Smooth muscle cell (in vitro differentiated cells): ENCODE data around the gene SIRPB2. TPM values are rescaled to one million over a fixed set of nuclear protein-coding genes. Genes with fewer than 3 reads are reported as not detected.

ENCODE experiments used
- DNase-seq: peaks from one replicate; lab custom pipeline; 2025; ENCODE audit not compliant: unreplicated experiment; lab: John Stamatoyannopoulos, UW
- H2AFZ ChIP-seq: fragments of 200-600 bp; sonication (generic); 2 replicates; pipeline ENCODE4 v1.6.0; 2016; ENCODE audit warnings: antibody characterized with exemption, low read depth, mild to moderate bottlenecking
- H3F3A ChIP-seq: fragments of 200-600 bp; sonication (generic); 2 replicates; pipeline ENCODE4 v1.6.0; 2017; ENCODE audit warnings: antibody characterized with exemption, low read depth
- H3K27ac ChIP-seq: fragments of 200-600 bp; sonication (generic); 2 replicates; pipeline ENCODE4 v1.5.1; 2016; ENCODE audit warnings: low read depth, mild to moderate bottlenecking
- H3K27me3 ChIP-seq: fragments of 200-600 bp; sonication (generic); 2 replicates; pipeline ENCODE4 v1.6.1; 2016; ENCODE audit warnings: low read depth, mild to moderate bottlenecking
- H3K36me3 ChIP-seq: fragments of 200-600 bp; sonication (generic); 2 replicates; pipeline ENCODE4 v1.5.1; 2016; ENCODE audit warnings: low read depth
- H3K4me1 ChIP-seq: fragments of 200-600 bp; sonication (generic); 2 replicates; pipeline ENCODE4 v1.5.1; 2016; ENCODE audit warnings: low read depth
- H3K4me2 ChIP-seq: fragments of 200-600 bp; sonication (generic); 2 replicates; pipeline ENCODE4 v1.6.0; 2016; ENCODE audit warnings: mild to moderate bottlenecking
- H3K4me3 ChIP-seq: fragments of 200-600 bp; sonication (generic); 2 replicates; pipeline ENCODE4 v1.5.1; 2016; ENCODE audit warnings: mild to moderate bottlenecking
- H3K79me2 ChIP-seq: fragments of 200-600 bp; sonication (generic); 2 replicates; pipeline ENCODE4 v1.6.0; 2016; ENCODE audit warnings: low read depth, mild to moderate bottlenecking
- H3K9ac ChIP-seq: fragments of 200-600 bp; sonication (generic); 2 replicates; pipeline ENCODE4 v1.6.0; 2016; ENCODE audit warnings: low read depth
- H3K9me3 ChIP-seq: fragments of 200-600 bp; sonication (generic); replicated peaks from 2 replicates; pipeline ENCODE4 v1.5.1; 2016; ENCODE audit warnings: low read depth
- H4K20me1 ChIP-seq: fragments of 200-600 bp; sonication (generic); 2 replicates; pipeline ENCODE4 v1.6.0; 2016; ENCODE audit warnings: low read depth
- WGBS: methylation state at CpG from one replicate; pipeline ENCODE4 v1.1.7; 2016; ENCODE audit warnings: low lambda C conversion rate; 5-methylcytosine and 5-hydroxymethylcytosine counted together
- polyA plus RNA-seq: library from polyadenylated mRNA; unstranded; fragments of >200 nt; fragmentation: Nextera tagmentation; extraction: Ambion mirVana; gene quantifications from 2 replicates; pipeline ENCODE4 v1.2.1, GENCODE V29; 2016
- total RNA-seq: library from RNA; depleted of rRNA; stranded (reverse); fragments of >200 nt; gene quantifications from 2 replicates; pipeline ENCODE4 v1.2.3, GENCODE V29; 2014
- TF ChIP-seq, protein P1 (sequence below): fragments of 200-600 bp; sonication (generic); IDR thresholded peaks from 2 replicates; pipeline ENCODE4 v1.5.1; 2017; ENCODE audit warnings: borderline replicate concordance, mild to moderate bottlenecking, antibody characterized with exemption; ENCODE audit not compliant: insufficient read depth, poor library complexity, severe bottlenecking

SIRPB2 gene
- total and polyA plus RNA-seq, 2 experiments from 2014 or later = not detected

DNA sequence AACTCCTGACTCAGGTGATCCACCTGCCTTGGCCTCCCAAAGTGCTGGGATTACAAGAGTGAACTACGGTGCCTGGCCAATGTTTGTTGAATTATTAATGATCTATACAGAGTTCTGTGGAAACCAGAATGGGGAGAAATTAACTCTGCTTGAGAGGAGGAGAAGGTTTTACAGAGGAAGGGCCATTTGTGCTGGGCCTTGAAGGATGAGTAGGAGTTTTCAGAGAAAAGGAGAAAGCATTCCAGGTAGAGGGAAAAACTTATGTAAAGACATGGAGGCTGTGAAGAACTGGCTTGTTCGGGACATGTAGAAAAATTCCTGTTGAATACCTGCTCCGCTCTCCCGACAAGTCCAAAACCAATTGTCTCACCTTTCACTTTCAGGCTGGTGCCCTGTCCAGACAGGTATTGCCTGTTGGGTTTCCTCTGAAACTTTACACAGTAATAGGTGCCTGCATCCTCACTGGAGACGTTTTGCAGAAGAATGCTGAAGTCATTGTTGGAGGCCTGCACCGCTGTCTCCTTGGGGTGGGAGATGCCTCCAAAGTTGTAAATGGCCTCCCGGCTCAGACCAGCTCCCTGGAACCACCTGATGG is 13.2 kb downstream of the SIRPB2 start:
- TF ChIP-seq, protein P1, sequence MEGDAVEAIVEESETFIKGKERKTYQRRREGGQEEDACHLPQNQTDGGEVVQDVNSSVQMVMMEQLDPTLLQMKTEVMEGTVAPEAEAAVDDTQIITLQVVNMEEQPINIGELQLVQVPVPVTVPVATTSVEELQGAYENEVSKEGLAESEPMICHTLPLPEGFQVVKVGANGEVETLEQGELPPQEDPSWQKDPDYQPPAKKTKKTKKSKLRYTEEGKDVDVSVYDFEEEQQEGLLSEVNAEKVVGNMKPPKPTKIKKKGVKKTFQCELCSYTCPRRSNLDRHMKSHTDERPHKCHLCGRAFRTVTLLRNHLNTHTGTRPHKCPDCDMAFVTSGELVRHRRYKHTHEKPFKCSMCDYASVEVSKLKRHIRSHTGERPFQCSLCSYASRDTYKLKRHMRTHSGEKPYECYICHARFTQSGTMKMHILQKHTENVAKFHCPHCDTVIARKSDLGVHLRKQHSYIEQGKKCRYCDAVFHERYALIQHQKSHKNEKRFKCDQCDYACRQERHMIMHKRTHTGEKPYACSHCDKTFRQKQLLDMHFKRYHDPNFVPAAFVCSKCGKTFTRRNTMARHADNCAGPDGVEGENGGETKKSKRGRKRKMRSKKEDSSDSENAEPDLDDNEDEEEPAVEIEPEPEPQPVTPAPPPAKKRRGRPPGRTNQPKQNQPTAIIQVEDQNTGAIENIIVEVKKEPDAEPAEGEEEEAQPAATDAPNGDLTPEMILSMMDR = no peak
- H3F3A ChIP-seq = no peaks in the 10 kb centered on the region
- no peaks in the 10 kb centered on the region for H3K27me3 ChIP-seq
- no peaks in the 10 kb centered on the region for H4K20me1 ChIP-seq
- no peak overlapping the region for H2AFZ ChIP-seq
- H3K79me2 ChIP-seq = no peaks in the 10 kb centered on the region
- no peaks in the 10 kb centered on the region for H3K9me3 ChIP-seq
- H3K9ac ChIP-seq = peak overlapping the region; percentile 16
- H3K4me3 ChIP-seq = no peak overlapping the region
- no peaks in the 10 kb centered on the region for H3K4me1 ChIP-seq
- 78% methylated on average over 7 of the region's 7 CpGs for WGBS
- peak overlapping the region; percentile 39 for H3K4me2 ChIP-seq
- no peak for DNase-seq
- H3K27ac ChIP-seq = peak overlapping the region; percentile 76
- H3K36me3 ChIP-seq = no peaks in the 10 kb centered on the region

DNA sequence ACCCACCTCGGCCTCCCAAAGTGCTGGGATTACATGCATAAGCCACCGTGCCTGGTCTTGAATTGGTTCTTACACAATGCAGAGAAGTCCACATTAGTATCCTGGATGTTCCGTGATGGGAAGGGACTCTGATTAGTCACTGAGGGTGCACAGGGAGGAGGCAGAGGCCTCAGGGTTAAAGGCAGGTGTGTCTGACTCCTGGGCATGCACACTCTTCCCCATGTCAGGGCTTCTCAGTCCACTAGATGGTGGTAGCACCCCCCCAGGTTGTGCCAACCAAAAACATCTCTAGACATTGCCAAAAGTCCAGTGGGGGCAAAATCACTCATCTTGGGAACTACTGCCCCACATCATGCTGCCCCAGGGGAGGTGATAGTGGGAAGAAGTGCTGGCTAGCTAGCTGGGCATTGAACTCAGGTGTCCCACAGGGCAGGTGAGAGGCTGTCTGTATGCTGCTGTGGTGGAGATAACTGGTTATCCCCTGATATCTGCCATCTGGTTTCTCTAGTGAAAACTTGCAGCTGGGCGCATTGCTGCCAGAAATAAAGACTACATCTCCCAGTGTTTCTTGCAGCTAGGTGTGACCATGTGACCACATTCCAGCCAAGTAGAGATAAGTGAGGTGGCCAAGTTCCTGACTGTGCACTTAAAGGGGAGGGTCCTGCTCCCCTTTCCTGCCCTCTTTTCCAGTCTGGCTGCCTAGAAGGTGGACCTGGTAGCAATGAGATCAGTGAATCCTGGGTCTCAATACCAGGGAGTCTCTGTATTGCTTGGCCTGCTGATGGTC is 16.2 kb downstream of the SIRPB2 start:
- H2AFZ ChIP-seq = no peak overlapping the region
- no peak for DNase-seq
- TF ChIP-seq, protein P1 = no peak
- no peaks in the 10 kb centered on the region for H3F3A ChIP-seq
- H3K4me3 ChIP-seq = no peak overlapping the region
- H4K20me1 ChIP-seq = no peaks in the 10 kb centered on the region
- no peak overlapping the region for H3K27ac ChIP-seq
- 83% methylated on average over 4 of the region's 4 CpGs for WGBS
- no peaks in the 10 kb centered on the region for H3K27me3 ChIP-seq
- H3K36me3 ChIP-seq = no peaks in the 10 kb centered on the region
- no peak overlapping the region for H3K4me2 ChIP-seq
- H3K4me1 ChIP-seq = no peaks in the 10 kb centered on the region
- H3K9ac ChIP-seq = no peak overlapping the region
- H3K9me3 ChIP-seq = no peaks in the 10 kb centered on the region
- H3K79me2 ChIP-seq = no peaks in the 10 kb centered on the region

DNA sequence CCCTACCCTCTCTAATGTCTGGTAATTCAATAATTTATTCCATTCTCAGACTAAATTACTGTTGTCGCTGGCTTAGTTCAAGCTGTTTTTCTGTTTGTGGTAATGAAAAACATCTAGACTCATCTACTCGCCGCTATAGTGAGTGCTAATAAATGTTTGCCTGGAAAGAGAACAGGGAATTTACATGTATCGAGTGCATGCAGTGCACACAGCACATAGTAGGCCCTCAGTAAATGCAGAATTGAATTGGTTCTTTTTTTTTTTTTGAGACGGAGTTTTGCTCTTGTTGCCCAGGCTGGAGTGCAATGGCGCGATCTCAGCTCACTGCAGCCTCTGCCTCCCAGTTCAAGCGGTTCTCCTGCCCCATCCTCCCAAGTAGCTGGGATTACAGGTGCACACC is 16.9 kb downstream of the SIRPB2 start:
- TF ChIP-seq, protein P1 = no peak
- WGBS = 96% methylated on average over 8 of the region's 8 CpGs
- H3K36me3 ChIP-seq = no peaks in the 10 kb centered on the region

More for the DNA sequence above, 16.9 kb downstream of the SIRPB2 start:
- no peaks in the 10 kb centered on the region for H3K79me2 ChIP-seq
- H2AFZ ChIP-seq = no peak overlapping the region
- DNase-seq = no peak
- H3K9ac ChIP-seq = no peak overlapping the region
- peaks cover 3% of the 10 kb centered on the region for H3F3A ChIP-seq
- no peak overlapping the region for H3K4me2 ChIP-seq
- no peak overlapping the region for H3K4me3 ChIP-seq
- no peaks in the 10 kb centered on the region for H3K9me3 ChIP-seq
- H4K20me1 ChIP-seq = no peaks in the 10 kb centered on the region
- no peak overlapping the region for H3K27ac ChIP-seq
- H3K4me1 ChIP-seq = peaks cover 3% of the 10 kb centered on the region
- H3K27me3 ChIP-seq = no peaks in the 10 kb centered on the region
